Endothelial cell of umbilical vein (primary cell): Measurements from ENCODE around the gene SLC22A3. TPM values are rescaled to one million over a fixed set of nuclear protein-coding genes. Genes with fewer than 3 reads are reported as not detected.

ENCODE experiments used
- BruUV-seq: library from RNA; stranded (reverse); fragments of 400-500 nt; replicated peaks from 2 replicates; lab custom pipeline; 2021; lab: Mats Ljungman, UMichigan
- CTCF ChIA-PET: fragments of 300-600, 350-600 bp; sonication (Branson Sonifier 250); formaldehyde crosslinking; loops from one replicate; lab custom pipeline; 2021; ENCODE audit warnings: antibody characterized with exemption, inconsistent platforms; lab: Charles Lee
- POLR2A ChIA-PET: fragments of 300-600, 350-600 bp; sonication (Branson Sonifier 250); formaldehyde crosslinking; loops from one replicate; lab custom pipeline; 2021; ENCODE audit warnings: antibody characterized with exemption, inconsistent platforms; lab: Charles Lee
- DNase-seq: peaks from one replicate; pipeline ENCODE4 v3.0.0-alpha.2; 2011; ENCODE audit warnings: low read depth, low spot score
- FAIRE-seq: peaks from 2 replicates; lab custom pipeline; 2011; peaks lifted over from hg19 to GRCh38; lab: Jason Lieb, UNC
- H2AFZ ChIP-seq: 2 replicates; pipeline ENCODE4 v1.6.0; 2012; ENCODE audit warnings: low read depth, low read length, control low read depth, inconsistent platforms
- H3K27ac ChIP-seq: 2 replicates; pipeline ENCODE4 v1.5.1; 2011; ENCODE audit warnings: low read depth, mild to moderate bottlenecking, control low read depth, low read length, moderate library complexity; ENCODE audit not compliant: insufficient read depth
- H3K27me3 ChIP-seq, 2 experiments: 2 replicates each; pipeline versions ENCODE4 v1.6.0 to v1.6.1; 2011; ENCODE audit warnings: low read length in 2 of 2, mixed read lengths in 1 of 2; ENCODE audit not compliant: control insufficient read depth in 2 of 2, insufficient read depth in 2 of 2
- H3K36me3 ChIP-seq, 2 experiments: 2 replicates in 1 of 2; 3 replicates in 1 of 2; pipeline ENCODE4 v1.5.1; 2011; ENCODE audit warnings: low read length in 2 of 2, mild to moderate bottlenecking in 1 of 2, moderate library complexity in 1 of 2; ENCODE audit not compliant: control insufficient read depth in 2 of 2, insufficient read depth in 2 of 2; ENCODE audit errors: extremely low read depth in 1 of 2
- H3K4me1 ChIP-seq: 3 replicates; pipeline ENCODE4 v1.5.1; 2011; ENCODE audit warnings: mild to moderate bottlenecking, low read length; ENCODE audit not compliant: control insufficient read depth, insufficient read depth; ENCODE audit errors: extremely low read depth
- H3K4me2 ChIP-seq: 2 replicates; pipeline ENCODE4 v1.6.1; 2011; ENCODE audit warnings: low read length, control low read depth, mixed read lengths; ENCODE audit not compliant: insufficient read depth
- H3K4me3 ChIP-seq, 3 experiments: fragments of 200-600 bp in 1 of 3; sonication (generic), shearing (Covaris generic) in 1 of 3; replicated peaks in 1 of 3; 2 replicates each; pipeline ENCODE4 v1.5.1; 2011 to 2016; ENCODE audit warnings: control low read depth in 3 of 3, low read length in 3 of 3, mild to moderate bottlenecking in 2 of 3, inconsistent platforms in 1 of 3, low read depth in 1 of 3, moderate library complexity in 1 of 3; ENCODE audit not compliant: insufficient read depth in 1 of 3
- H3K79me2 ChIP-seq: 2 replicates; pipeline ENCODE4 v1.6.0; 2012; ENCODE audit warnings: low read length, inconsistent platforms; ENCODE audit not compliant: control insufficient read depth, insufficient read depth
- H3K9ac ChIP-seq: replicated peaks from 2 replicates; pipeline ENCODE3; 2011; ENCODE audit warnings: low read length, control low read depth; ENCODE audit not compliant: insufficient read depth; ENCODE audit errors: extremely low read depth
- H3K9me1 ChIP-seq: replicated peaks from 3 replicates; pipeline ENCODE4 v1.6.0; 2011; ENCODE audit warnings: mild to moderate bottlenecking, low read length; ENCODE audit not compliant: control insufficient read depth, insufficient read depth; ENCODE audit errors: extremely low read depth
- H3K9me3 ChIP-seq: replicated peaks from 2 replicates; pipeline ENCODE4 v1.5.1; 2012; ENCODE audit warnings: low read length, inconsistent platforms; ENCODE audit not compliant: control insufficient read depth, insufficient read depth
- H4K20me1 ChIP-seq: replicated peaks from 2 replicates; pipeline ENCODE3; 2011; ENCODE audit warnings: mild to moderate bottlenecking, low read length; ENCODE audit not compliant: control insufficient read depth, insufficient read depth; ENCODE audit errors: extremely low read depth
- CTCF ChIP-seq, 2 donors: IDR thresholded peaks; 1 replicate in 1 of 2; 2 replicates in 1 of 2; pipeline ENCODE4 v1.5.1; 2011; ENCODE audit warnings: low read length in 2 of 2, mild to moderate bottlenecking in 2 of 2, moderate library complexity in 2 of 2, control low read depth in 1 of 2, inconsistent platforms in 1 of 2, low read depth in 1 of 2; ENCODE audit not compliant: insufficient read depth in 1 of 2; ENCODE audit errors: extremely low read depth in 1 of 2
- EZH2 ChIP-seq: IDR thresholded peaks from 2 replicates; pipeline ENCODE4 v1.6.1; 2012; ENCODE audit warnings: borderline replicate concordance, low read depth, mild to moderate bottlenecking, moderate library complexity, low read length, inconsistent platforms; ENCODE audit not compliant: severe bottlenecking
- FOS ChIP-seq: IDR thresholded peaks from 2 replicates; pipeline ENCODE4 v1.6.1; 2011; ENCODE audit warnings: mild to moderate bottlenecking, low read length, moderate library complexity, borderline replicate concordance; ENCODE audit not compliant: insufficient read depth
- GATA2 ChIP-seq: IDR thresholded peaks from 2 replicates; pipeline ENCODE4 v1.7.0; 2011; ENCODE audit warnings: low read depth, mild to moderate bottlenecking, moderate library complexity, mixed read lengths, low read length; ENCODE audit not compliant: insufficient read length, insufficient read depth
- JUN ChIP-seq: IDR thresholded peaks from 2 replicates; pipeline ENCODE4 v1.6.1; 2011; ENCODE audit warnings: borderline replicate concordance, low read depth; ENCODE audit not compliant: insufficient read length, insufficient read depth
- MAX ChIP-seq: IDR thresholded peaks from 2 replicates; pipeline ENCODE4 v1.6.1; 2011; ENCODE audit not compliant: insufficient read depth, insufficient read length
- MYC ChIP-seq: IDR thresholded peaks from one replicate; pipeline ENCODE4 v1.6.1; 2011; ENCODE audit warnings: mild to moderate bottlenecking, low read depth, low read length
- POLR2A ChIP-seq: IDR thresholded peaks from 2 replicates; pipeline ENCODE4 v1.6.1; 2012; ENCODE audit warnings: low read depth, mild to moderate bottlenecking, control low read depth, low read length
- POLR2AphosphoS5 ChIP-seq: IDR thresholded peaks from 2 replicates; pipeline ENCODE4 v1.6.1; 2012; ENCODE audit warnings: low read depth, mild to moderate bottlenecking, control low read depth, low read length, moderate library complexity; ENCODE audit not compliant: insufficient read depth
- dilution Hi-C: fragments of 300-500 bp; cut with MboI; formaldehyde crosslinking; loops from one replicate; pipeline ENCODE4 v1.15.0; 2019; ENCODE audit warnings: low sequenced_read_pairs; ENCODE audit not compliant: extremely low pct_ligation_motif_present
- intact Hi-C: fragments of 100-400 bp; cut with micrococcal nuclease; formaldehyde crosslinking; loops from one replicate; pipeline ENCODE4 v1.10.0; 2022
- polyA plus RNA-seq, 4 experiments: library from polyadenylated mRNA; depleted of rRNA in 3 of 4; stranded (reverse) in 3 of 4; unstranded in 1 of 4; fragments of >200 nt; gene quantifications; 2 replicates each; pipeline versions ENCODE4 v1.2.1 to v1.2.3, GENCODE V29; 2011 to 2012; ENCODE audit warnings: missing spikeins in 1 of 4
- total RNA-seq: library from RNA; stranded (reverse); gene quantifications from 2 replicates; pipeline ENCODE4 v1.2.3, GENCODE V29; 2021

Gene SLC22A3
- total and polyA plus RNA-seq, 2 donors (not counting 3 experiments of a cell fraction or from before 2014, with no cell fraction given): not detected

GRCh38 chr6:160394654-160395035 lies 46.5 kb downstream of the SLC22A3 start:
- Histone ChIP-seq H3K9ac (no peak overlapping the region), H3K9me3 (peaks cover 6% of the 10 kb centered on the region), H2AFZ (no peak overlapping the region), H3K4me1 (no peaks in the 10 kb centered on the region), H3K4me3 (no peak overlapping the region), H3K27me3 (no peaks in the 10 kb centered on the region), H3K79me2 (no peaks in the 10 kb centered on the region), H3K36me3 (no peaks in the 10 kb centered on the region), H3K4me2 (no peak overlapping the region), H3K27ac (no peak overlapping the region), H4K20me1 (no peaks in the 10 kb centered on the region), H3K9me1 (no peaks in the 10 kb centered on the region)
- TF ChIP-seq FOS (no peak), EZH2 (no peak), MAX (no peak), CTCF (IDR thresholded peaks at IDR 0.05; ENCODE audit: extremely low read depth in 1 of 2, insufficient read depth in 1 of 2, low read depth in 1 of 2, low read length in 2 of 2) (no peak), GATA2 (no peak)
- no TSS peak for BruUV-seq
- FAIRE-seq (no peak), DNase-seq (no peak)
- ChIA-PET POLR2A (no interaction called here), CTCF (interaction anchor here (1.0 kb wide), 1 partner anchor 16 kb away, joined by 3 read pairs; no protein-coding TSS in a partner anchor)
- intact Hi-C loops (no loop called here), dilution Hi-C loops (no loop called here)

- Histone ChIP-seq H3K9me3 (peaks cover 6% of the 10 kb centered on the region), H3K27me3 (no peaks in the 10 kb centered on the region), H3K27ac (no peak overlapping the region), H4K20me1 (no peaks in the 10 kb centered on the region), H3K4me1 (no peaks in the 10 kb centered on the region), H3K36me3 (no peaks in the 10 kb centered on the region), H3K4me3 (no peak overlapping the region), H3K4me2 (no peak overlapping the region), H3K79me2 (no peaks in the 10 kb centered on the region), H3K9ac (no peak overlapping the region), H3K9me1 (no peaks in the 10 kb centered on the region), H2AFZ (no peak overlapping the region)
- intact Hi-C loops: no loop called here
- POLR2A ChIA-PET: no interaction called here
- BruUV-seq: no TSS peak
- CTCF ChIA-PET: interaction anchor here (1.0 kb wide), 1 partner anchor 15 kb away, joined by 3 read pairs; no protein-coding TSS in a partner anchor
- TF ChIP-seq POLR2AphosphoS5: no peak
- no peak for TF ChIP-seq EZH2
- no peak for TF ChIP-seq MAX
- no peak for TF ChIP-seq JUN
- no peak for TF ChIP-seq CTCF (IDR thresholded peaks at IDR 0.05; ENCODE audit: extremely low read depth in 1 of 2, insufficient read depth in 1 of 2, low read depth in 1 of 2, low read length in 2 of 2)
- TF ChIP-seq POLR2A: no peak
- TF ChIP-seq GATA2: no peak
- TF ChIP-seq MYC: no peak
- no peak for TF ChIP-seq FOS
- FAIRE-seq: no peak
- DNase-seq: no peak
- dilution Hi-C loops: no loop called here
These were observed 47.0 kb downstream of the SLC22A3 start for GRCh38 chr6:160395187-160395586.
